ENCODE data around the gene TBCEL.

GRCh38 chr11:121091492-121092152 lies 67.7 kb downstream of the TBCEL start:
- TF ChIP-seq CTCF (optimal IDR thresholded peaks at IDR 0.05 in 1 of 3, IDR thresholded peaks at IDR 0.05 in 1 of 3, conservative IDR thresholded peaks at IDR 0.05 in 1 of 3; ENCODE audit: extremely low read depth in 1 of 3, insufficient read depth in 2 of 3, low read length in 3 of 3) (no peak), EZH2 (IDR thresholded peaks at IDR 0.05; ENCODE audit: low read length) (no peak)

All from keratinocyte (primary cell).